SU-DHL-6 (cell line): ENCODE measurements around the gene RASGRF1.

Experiments
- CTCF ChIP-seq: fragments of 200-600 bp; sonication (generic); IDR thresholded peaks from one replicate; pipeline ENCODE4 v1.5.1; 2017; ENCODE audit warnings: antibody characterized with exemption, mild to moderate bottlenecking, low read length, moderate library complexity; ENCODE audit not compliant: insufficient read depth, poor library complexity, severe bottlenecking
- EZH2phosphoT487 ChIP-seq: fragments of 200-600 bp; sonication (generic), shearing (Covaris generic); conservative IDR thresholded peaks from 2 replicates; pipeline ENCODE4 v1.6.1; 2018; ENCODE audit warnings: mild to moderate bottlenecking, antibody characterized with exemption, low read length, moderate library complexity, mixed read lengths

- no peak for TF ChIP-seq CTCF
- no peak for TF ChIP-seq EZH2phosphoT487
Measured at GRCh38 chr15:79102595-79102994, 12.0 kb upstream of the RASGRF1 start.
